Amniotic epithelial cell (primary cell): ENCODE data around the gene ASAP3.

Experiments used
- DNase-seq: peaks from one replicate; pipeline ENCODE4 v3.0.0-alpha.2; 2010; ENCODE audit warnings: low read depth

ASAP3 gene

GRCh38 chr1:23449306-23449705 is 34.7 kb downstream of the ASAP3 start:
- DNase-seq, result no peak

GRCh38 chr1:23448846-23449245 is 35.1 kb downstream of the ASAP3 start:
- peak; percentile 41 for DNase-seq

- no peak for DNase-seq
Observed at GRCh38 chr1:23446661-23447310, 37.2 kb downstream of the ASAP3 start.

- no peak for DNase-seq
Observed at GRCh38 chr1:23444596-23445390, 39.2 kb downstream of the ASAP3 start.

- DNase-seq, result peak; percentile 100
Observed at GRCh38 chr1:23444104-23444533, 39.9 kb downstream of the ASAP3 start.

- DNase-seq, result no peak
Observed at GRCh38 chr1:23442751-23443150, 41.2 kb downstream of the ASAP3 start.

- DNase-seq, result no peak
Observed at GRCh38 chr1:23441446-23442148, 42.4 kb downstream of the ASAP3 start.

GRCh38 chr1:23438545-23438944 is 45.4 kb downstream of the ASAP3 start:
- no peak for DNase-seq

GRCh38 chr1:23437355-23437664 is 46.7 kb downstream of the ASAP3 start:
- no peak for DNase-seq

- peak; percentile 40 for DNase-seq
Observed at GRCh38 chr1:23436520-23437354, 47.2 kb downstream of the ASAP3 start.

- DNase-seq, result no peak
Observed at GRCh38 chr1:23434260-23434775, 49.7 kb downstream of the ASAP3 start.

GRCh38 chr1:23433122-23433521 is 50.9 kb downstream of the ASAP3 start:
- no peak for DNase-seq

GRCh38 chr1:23431431-23431830 is 52.5 kb downstream of the ASAP3 start:
- DNase-seq, result no peak

- no peak for DNase-seq
Observed at GRCh38 chr1:23430803-23431202, 53.2 kb downstream of the ASAP3 start.

- no peak for DNase-seq
Observed at GRCh38 chr1:23428136-23428905, 55.7 kb downstream of the ASAP3 start.

- no peak for DNase-seq
Observed at GRCh38 chr1:23427550-23427949, 56.4 kb downstream of the ASAP3 start.

GRCh38 chr1:23426828-23427227 is 57.2 kb downstream of the ASAP3 start:
- no peak for DNase-seq

GRCh38 chr1:23425193-23425494 is 58.8 kb downstream of the ASAP3 start:
- DNase-seq, result no peak

GRCh38 chr1:23424293-23425192 is 59.4 kb downstream of the ASAP3 start, which contains the start of gene TCEA3:
TCEA3 (minus strand) TSS chr1:23424748; CDS start chr1:23424633, 115 bp downstream.
- DNase-seq, result no peak
